ENCODE results near the gene ASTN2.

The ASTN2 gene

DNA sequence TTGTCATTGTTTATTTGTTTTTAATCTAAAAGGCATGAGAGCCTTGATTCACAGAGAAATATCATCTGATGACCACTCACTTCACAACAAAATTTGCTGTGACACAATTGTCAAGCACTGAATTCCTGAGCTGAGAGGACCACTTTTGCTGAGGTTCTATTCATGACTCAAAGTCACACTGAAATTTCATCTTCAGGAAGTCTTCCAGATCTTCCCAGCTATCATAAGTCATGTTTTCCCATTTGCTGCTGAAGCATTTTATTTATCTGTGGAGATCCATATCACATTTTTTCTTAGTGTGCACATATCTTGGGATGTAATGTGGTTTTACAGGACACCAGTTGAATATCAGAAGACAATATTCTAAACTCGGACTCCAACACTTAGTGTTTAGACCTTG is 982.8 kb downstream of the ASTN2 start:
- no peak for DNase-seq (ENCODE audit: low read depth)
- H3K4me3 ChIP-seq (ENCODE audit: low read depth, low read length): no peak overlapping the region
- TF ChIP-seq, protein P1, sequence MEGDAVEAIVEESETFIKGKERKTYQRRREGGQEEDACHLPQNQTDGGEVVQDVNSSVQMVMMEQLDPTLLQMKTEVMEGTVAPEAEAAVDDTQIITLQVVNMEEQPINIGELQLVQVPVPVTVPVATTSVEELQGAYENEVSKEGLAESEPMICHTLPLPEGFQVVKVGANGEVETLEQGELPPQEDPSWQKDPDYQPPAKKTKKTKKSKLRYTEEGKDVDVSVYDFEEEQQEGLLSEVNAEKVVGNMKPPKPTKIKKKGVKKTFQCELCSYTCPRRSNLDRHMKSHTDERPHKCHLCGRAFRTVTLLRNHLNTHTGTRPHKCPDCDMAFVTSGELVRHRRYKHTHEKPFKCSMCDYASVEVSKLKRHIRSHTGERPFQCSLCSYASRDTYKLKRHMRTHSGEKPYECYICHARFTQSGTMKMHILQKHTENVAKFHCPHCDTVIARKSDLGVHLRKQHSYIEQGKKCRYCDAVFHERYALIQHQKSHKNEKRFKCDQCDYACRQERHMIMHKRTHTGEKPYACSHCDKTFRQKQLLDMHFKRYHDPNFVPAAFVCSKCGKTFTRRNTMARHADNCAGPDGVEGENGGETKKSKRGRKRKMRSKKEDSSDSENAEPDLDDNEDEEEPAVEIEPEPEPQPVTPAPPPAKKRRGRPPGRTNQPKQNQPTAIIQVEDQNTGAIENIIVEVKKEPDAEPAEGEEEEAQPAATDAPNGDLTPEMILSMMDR (IDR thresholded peaks at IDR 0.05; ENCODE audit: low read depth, low read length): no peak
- TF ChIP-seq, protein P2, sequence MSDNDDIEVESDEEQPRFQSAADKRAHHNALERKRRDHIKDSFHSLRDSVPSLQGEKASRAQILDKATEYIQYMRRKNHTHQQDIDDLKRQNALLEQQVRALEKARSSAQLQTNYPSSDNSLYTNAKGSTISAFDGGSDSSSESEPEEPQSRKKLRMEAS (IDR thresholded peaks at IDR 0.05; ENCODE audit: low read depth, low read length): no peak
- TF ChIP-seq MYC (IDR thresholded peaks at IDR 0.05; ENCODE audit: low read depth, low read length) (no peak), POLR2A (IDR thresholded peaks at IDR 0.05; ENCODE audit: extremely low read depth, insufficient read length) (no peak)

DNA sequence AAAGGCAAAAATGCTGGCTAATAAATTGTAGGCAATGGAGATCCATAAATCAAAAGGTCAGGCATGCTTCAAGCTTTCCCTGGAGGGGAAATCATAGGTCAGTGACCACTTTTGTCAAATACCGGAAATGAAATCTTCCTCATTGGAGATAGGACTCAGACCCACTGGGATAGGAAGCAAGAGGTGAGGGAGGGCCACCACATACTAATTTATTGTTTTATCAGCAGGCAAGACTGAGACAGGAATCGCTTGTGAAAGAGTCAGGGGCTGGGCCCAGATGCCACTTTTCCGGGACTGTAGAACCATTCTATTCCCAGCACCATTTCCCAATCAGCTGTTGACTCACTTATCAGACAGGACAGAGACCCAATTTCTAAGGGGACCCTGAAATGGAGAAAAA is 984.0 kb downstream of the ASTN2 start:
- H3K4me3 ChIP-seq (ENCODE audit: low read depth, low read length): no peak overlapping the region
- no peak for TF ChIP-seq MYC (IDR thresholded peaks at IDR 0.05; ENCODE audit: low read depth, low read length)
- no peak for DNase-seq (ENCODE audit: low read depth)

DNA sequence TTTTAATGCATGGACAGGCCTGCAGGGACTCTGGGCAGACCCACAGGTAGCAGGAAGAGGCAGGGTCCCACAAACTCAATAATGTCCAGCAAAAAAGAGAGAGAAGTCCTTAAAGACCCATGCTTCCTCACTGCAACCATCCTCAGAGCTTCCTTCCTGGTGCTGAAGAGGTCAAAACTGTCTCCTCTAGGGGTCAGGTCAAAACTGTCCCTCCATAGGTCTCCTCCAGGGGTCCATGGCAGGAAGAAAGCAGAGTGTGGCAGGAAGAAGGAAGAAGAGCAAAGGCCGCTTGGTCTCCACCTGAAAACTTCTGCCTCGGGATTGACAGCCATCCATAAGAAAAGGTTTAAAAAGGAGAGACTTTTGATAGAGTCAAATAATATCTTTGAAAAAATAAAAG is 989.6 kb downstream of the ASTN2 start:
- DNase-seq (ENCODE audit: low read depth): no peak
- no peak overlapping the region for H3K4me3 ChIP-seq (ENCODE audit: low read depth, low read length)
- TF ChIP-seq, protein P2 (IDR thresholded peaks at IDR 0.05; ENCODE audit: low read depth, low read length): no peak
- TF ChIP-seq, protein P1 (IDR thresholded peaks at IDR 0.05; ENCODE audit: low read depth, low read length): no peak
- TF ChIP-seq MYC (IDR thresholded peaks at IDR 0.05; ENCODE audit: low read depth, low read length): no peak
- no peak for TF ChIP-seq POLR2A (IDR thresholded peaks at IDR 0.05; ENCODE audit: extremely low read depth, insufficient read length)

DNA sequence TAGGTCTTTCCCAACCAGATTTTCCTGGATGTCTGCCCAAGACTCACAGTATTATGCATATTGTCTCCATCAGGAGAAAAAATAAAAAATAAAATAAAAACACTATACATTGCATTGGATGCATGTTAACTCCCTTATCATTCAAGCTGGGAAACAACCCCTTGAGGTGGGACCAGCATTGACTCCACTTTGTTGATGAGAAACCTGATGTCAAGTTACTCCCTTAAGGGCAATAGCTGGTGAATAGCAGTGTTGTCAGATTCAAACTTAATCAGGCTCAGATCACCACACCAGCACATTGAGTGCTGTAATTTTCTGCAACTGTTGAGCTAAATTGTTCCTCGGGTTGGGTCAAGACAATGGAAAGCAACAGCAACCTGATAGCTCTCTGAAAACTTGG is 991.7 kb downstream of the ASTN2 start:
- no peak for DNase-seq (ENCODE audit: low read depth)
- H3K4me3 ChIP-seq (ENCODE audit: low read depth, low read length): no peak overlapping the region
- no peak for TF ChIP-seq POLR2A (IDR thresholded peaks at IDR 0.05; ENCODE audit: extremely low read depth, insufficient read length)
- TF ChIP-seq, protein P1 (IDR thresholded peaks at IDR 0.05; ENCODE audit: low read depth, low read length): no peak
- no peak for TF ChIP-seq MYC (IDR thresholded peaks at IDR 0.05; ENCODE audit: low read depth, low read length)
- TF ChIP-seq, protein P2 (IDR thresholded peaks at IDR 0.05; ENCODE audit: low read depth, low read length): no peak

DNA sequence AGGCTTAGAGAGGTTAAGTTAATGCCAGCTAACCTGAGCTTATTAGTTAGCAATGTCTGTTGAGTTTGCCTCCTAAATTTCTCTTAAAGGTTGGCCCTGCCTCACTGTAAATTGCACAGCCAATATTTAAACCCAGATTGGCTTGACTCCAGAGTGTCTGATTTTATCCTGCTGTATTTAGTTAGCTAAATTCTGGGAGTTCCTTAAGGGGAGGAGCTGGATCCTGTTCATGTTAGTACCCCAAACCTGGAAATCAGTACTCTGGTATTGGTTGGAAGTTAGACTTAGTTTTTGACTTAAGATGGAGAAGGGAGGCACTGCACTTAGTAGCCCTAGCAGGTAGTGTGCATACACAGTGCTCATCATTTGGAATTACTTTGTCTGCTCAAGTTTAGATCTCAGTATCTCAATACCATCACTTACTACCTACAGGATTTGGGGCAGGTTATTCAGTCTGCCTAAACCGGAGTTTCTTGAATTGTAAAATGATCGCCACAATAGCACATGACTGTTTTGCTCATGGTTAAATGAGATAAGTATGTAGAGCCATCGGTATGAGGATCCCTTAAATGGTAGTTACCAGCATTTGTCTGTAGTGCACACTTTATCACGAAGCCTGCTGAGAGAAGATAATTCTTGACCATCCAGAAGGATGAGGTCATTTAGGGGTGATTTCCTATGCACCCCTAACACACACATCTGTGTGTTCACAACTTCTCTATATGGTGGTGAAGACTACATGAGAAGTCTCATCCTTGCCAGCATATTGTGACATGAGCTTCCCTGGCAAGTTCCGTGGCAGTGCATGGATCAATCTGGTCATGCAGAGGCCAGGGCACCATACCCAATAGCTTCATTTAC is 992.5 kb downstream of the ASTN2 start:
- TF ChIP-seq, protein P1 (IDR thresholded peaks at IDR 0.05; ENCODE audit: low read depth, low read length): no peak
- TF ChIP-seq MYC (IDR thresholded peaks at IDR 0.05; ENCODE audit: low read depth, low read length) (no peak), POLR2A (IDR thresholded peaks at IDR 0.05; ENCODE audit: extremely low read depth, insufficient read length) (no peak)
- TF ChIP-seq, protein P2 (IDR thresholded peaks at IDR 0.05; ENCODE audit: low read depth, low read length): no peak
- H3K4me3 ChIP-seq (ENCODE audit: low read depth, low read length): no peak overlapping the region
- no peak for DNase-seq (ENCODE audit: low read depth)

DNA sequence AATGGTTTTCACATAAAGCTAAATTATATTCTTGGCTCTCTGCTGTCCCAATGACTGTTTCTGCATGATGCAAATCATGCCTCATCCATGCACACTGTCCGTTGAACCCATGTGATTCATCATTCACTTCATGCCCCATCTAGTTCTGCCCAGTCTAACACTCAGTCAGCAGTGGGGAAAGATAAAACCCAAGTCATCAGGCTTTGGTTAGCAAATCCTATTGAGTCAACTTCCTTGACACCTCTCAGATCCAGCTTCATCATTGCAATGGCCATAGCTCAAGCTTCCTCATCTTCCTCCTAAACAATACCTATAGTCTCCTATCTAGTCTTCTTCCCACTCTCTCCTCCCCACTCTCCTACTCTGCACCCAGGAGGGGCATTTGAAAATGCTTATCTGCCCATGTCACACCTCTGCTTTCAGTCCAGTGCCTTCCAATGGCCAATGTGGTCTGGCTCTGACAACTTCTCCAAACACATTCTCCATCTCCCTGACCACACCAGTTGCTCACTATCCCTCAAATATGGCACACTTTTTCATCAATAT is 993.8 kb downstream of the ASTN2 start:
- TF ChIP-seq POLR2A (IDR thresholded peaks at IDR 0.05; ENCODE audit: extremely low read depth, insufficient read length) (no peak), MYC (IDR thresholded peaks at IDR 0.05; ENCODE audit: low read depth, low read length) (no peak)
- TF ChIP-seq, protein P1 (IDR thresholded peaks at IDR 0.05; ENCODE audit: low read depth, low read length): no peak
- TF ChIP-seq, protein P2 (IDR thresholded peaks at IDR 0.05; ENCODE audit: low read depth, low read length): no peak
- H3K4me3 ChIP-seq (ENCODE audit: low read depth, low read length): no peak overlapping the region
- no peak for DNase-seq (ENCODE audit: low read depth)
